Activated CD4-positive, CD25-positive, alpha-beta regulatory T cell treated with anti-CD3 and anti-CD28 coated beads, Interleukin-2, amount 50 U/mL, for 72 hours (primary cell): ENCODE data around the gene COX7B2.

Source experiments
- DNase-seq: peaks from one replicate; pipeline ENCODE4 v3.0.0; 2021

The COX7B2 gene

DNA sequence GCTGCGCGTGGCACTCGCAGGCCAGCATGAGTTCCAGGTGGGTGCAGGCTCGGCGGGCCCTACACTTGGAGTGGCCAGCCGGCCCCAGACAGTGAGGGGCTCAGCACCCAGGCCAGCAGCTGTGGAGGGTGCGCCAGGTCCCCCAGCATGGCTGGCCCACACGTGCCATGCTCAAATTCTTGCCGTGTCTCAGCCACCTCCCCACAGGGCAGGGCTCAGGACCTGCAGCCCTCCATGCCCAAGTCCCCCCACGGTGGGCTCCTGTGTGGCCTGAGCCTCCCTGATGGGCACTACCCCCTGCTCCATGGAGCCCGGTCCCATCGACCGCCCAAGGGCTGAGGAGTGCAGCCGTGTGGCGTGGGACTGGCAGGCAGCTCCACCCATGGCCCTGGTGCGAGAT, 210.2 kb downstream of the COX7B2 start:
- no peak for DNase-seq
